Adipocyte (in vitro differentiated cells): ENCODE results near the gene THRAP3.

Experiments
- DNase-seq: peaks from one replicate; pipeline ENCODE4 v3.0.0-alpha.2; 2015; ENCODE audit warnings: low read depth
- H3K27me3 ChIP-seq: replicated peaks from 2 replicates; pipeline ENCODE4 v1.7.0; 2013; ENCODE audit warnings: mild to moderate bottlenecking, low read length, moderate library complexity; ENCODE audit not compliant: control insufficient read depth, insufficient read depth
- H3K36me3 ChIP-seq: 2 replicates; pipeline ENCODE4 v1.7.0; 2013; ENCODE audit warnings: low read length, mild to moderate bottlenecking, moderate library complexity; ENCODE audit not compliant: control insufficient read depth, insufficient read depth, severe bottlenecking
- H3K4me1 ChIP-seq: 2 replicates; pipeline ENCODE4 v1.7.0; 2013; ENCODE audit warnings: mild to moderate bottlenecking, low read length, moderate library complexity; ENCODE audit not compliant: control insufficient read depth, insufficient read depth
- H3K4me3 ChIP-seq: 2 replicates; pipeline ENCODE4 v1.7.0; 2013; ENCODE audit warnings: mild to moderate bottlenecking, low read length, moderate library complexity
- H3K9ac ChIP-seq: 2 replicates; pipeline ENCODE4 v1.7.0; 2013; ENCODE audit warnings: mild to moderate bottlenecking, low read length, moderate library complexity
- H3K9me3 ChIP-seq: 2 replicates; pipeline ENCODE4 v1.7.0; 2013; ENCODE audit warnings: mild to moderate bottlenecking, low read length, moderate library complexity; ENCODE audit not compliant: control insufficient read depth

The THRAP3 gene

GRCh38 chr1:36223996-36224536 lies at the start of gene THRAP3:
THRAP3 (plus strand) TSS chr1:36224443; CDS start chr1:36282564, 58,121 bp downstream.
- peak within 1 kb of the TSS; percentile 97 for H3K4me3 ChIP-seq
- peak within 1 kb of the TSS; percentile 96 for H3K9ac ChIP-seq
- H3K9me3 ChIP-seq, result no peaks in the 10 kb centered on the region
- H3K27me3 ChIP-seq, result no peaks in the 10 kb centered on the region
- DNase-seq, result peak; percentile 100
- H3K4me1 ChIP-seq, result peaks cover 21% of the 10 kb centered on the region
- peaks cover 13% of the 10 kb centered on the region for H3K36me3 ChIP-seq

GRCh38 chr1:36174713-36175112 lies 49.5 kb upstream of the THRAP3 start:
- no peaks in the 10 kb centered on the region for H3K27me3 ChIP-seq
- H3K4me1 ChIP-seq, result peaks cover 5% of the 10 kb centered on the region
- no peak overlapping the region for H3K4me3 ChIP-seq
- peaks cover 90% of the 10 kb centered on the region for H3K36me3 ChIP-seq
- no peaks in the 10 kb centered on the region for H3K9me3 ChIP-seq
- no peak for DNase-seq
- no peak overlapping the region for H3K9ac ChIP-seq

- Histone ChIP-seq H3K36me3 (peaks cover 90% of the 10 kb centered on the region), H3K4me1 (peaks cover 5% of the 10 kb centered on the region), H3K4me3 (no peak overlapping the region), H3K27me3 (no peaks in the 10 kb centered on the region), H3K9ac (no peak overlapping the region), H3K9me3 (no peaks in the 10 kb centered on the region)
- peak; percentile 48 for DNase-seq
Observed at GRCh38 chr1:36175137-36176095, 48.8 kb upstream of the THRAP3 start.

DNA sequence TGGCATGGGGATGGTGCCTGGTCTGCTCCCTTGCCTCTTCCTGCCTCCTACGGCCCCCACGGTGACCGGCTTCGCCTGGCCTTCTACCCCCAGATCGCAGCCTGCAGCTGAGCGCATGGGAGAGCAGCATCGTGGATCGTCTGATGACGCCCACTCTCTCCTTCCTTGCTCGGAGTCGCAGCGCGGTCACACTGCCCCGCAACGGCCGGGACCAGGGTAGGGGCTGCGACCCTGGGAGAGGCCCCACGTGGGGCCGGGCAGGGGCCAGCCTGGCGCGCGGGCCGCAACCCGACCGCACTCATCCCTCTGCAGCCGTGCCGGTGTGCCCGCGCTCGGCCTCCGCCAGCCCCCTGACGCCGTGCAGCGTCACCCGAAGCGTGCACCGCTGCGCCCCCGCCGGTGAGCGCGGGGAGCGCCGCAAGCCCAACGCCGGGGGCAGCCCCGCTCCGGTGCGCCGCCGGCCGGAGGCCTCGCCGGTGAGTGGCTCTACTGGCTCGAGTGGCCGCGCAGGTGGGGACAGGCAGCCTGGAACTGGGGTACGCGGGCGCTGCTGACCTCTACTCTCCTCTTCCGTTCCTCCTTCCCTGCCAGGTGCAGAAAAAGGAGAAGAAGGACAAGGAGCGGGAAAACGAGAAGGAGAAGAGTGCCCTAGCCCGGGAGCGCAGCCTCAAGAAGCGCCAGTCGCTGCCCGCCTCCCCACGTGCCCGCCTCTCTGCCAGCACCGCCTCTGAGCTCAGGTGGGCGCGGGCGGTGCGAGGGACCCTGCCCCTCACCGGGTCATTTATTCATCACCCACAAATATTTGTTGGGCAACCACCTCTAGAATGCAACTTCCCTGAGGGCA lies 47.9 kb upstream of the THRAP3 start:
- H3K9ac ChIP-seq, result no peak overlapping the region
- no peak overlapping the region for H3K4me3 ChIP-seq
- H3K9me3 ChIP-seq, result no peaks in the 10 kb centered on the region
- peaks cover 92% of the 10 kb centered on the region for H3K36me3 ChIP-seq
- no peaks in the 10 kb centered on the region for H3K27me3 ChIP-seq
- DNase-seq, result no peak
- peaks cover 5% of the 10 kb centered on the region for H3K4me1 ChIP-seq

- H3K4me3 ChIP-seq, result no peak overlapping the region
- DNase-seq, result no peak
- no peaks in the 10 kb centered on the region for H3K27me3 ChIP-seq
- peaks cover 83% of the 10 kb centered on the region for H3K36me3 ChIP-seq
- no peaks in the 10 kb centered on the region for H3K9me3 ChIP-seq
- H3K9ac ChIP-seq, result no peak overlapping the region
- H3K4me1 ChIP-seq, result peaks cover 3% of the 10 kb centered on the region
Observed at GRCh38 chr1:36177589-36178431, 46.4 kb upstream of the THRAP3 start.

GRCh38 chr1:36178471-36179219 lies 45.6 kb upstream of the THRAP3 start:
- Histone ChIP-seq H3K4me1 (peaks cover 11% of the 10 kb centered on the region), H3K9ac (no peak overlapping the region), H3K27me3 (no peaks in the 10 kb centered on the region), H3K4me3 (no peak overlapping the region), H3K9me3 (no peaks in the 10 kb centered on the region), H3K36me3 (peaks cover 74% of the 10 kb centered on the region)
- no peak for DNase-seq

DNA sequence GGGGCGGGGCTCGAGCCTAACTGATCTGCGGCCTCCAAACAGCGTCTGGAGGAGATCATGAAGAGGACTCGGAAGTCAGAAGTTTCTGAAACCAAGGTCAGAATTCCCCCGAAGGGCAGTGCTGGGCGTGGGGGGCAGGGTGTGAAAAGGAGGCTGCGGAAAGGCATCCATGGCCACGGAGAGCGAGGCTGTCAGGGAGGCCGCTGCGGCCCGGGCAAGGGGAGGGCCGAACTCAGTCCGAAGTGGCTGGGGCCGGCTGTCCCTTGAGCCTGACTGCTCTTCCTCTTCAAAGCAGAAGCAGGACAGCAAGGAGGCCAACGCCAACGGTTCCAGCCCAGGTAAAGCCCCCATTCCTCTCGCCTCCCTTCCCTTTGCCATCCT lies 45.0 kb upstream of the THRAP3 start:
- no peaks in the 10 kb centered on the region for H3K9me3 ChIP-seq
- H3K36me3 ChIP-seq, result peaks cover 69% of the 10 kb centered on the region
- DNase-seq, result no peak
- no peak overlapping the region for H3K4me3 ChIP-seq
- peaks cover 12% of the 10 kb centered on the region for H3K4me1 ChIP-seq
- H3K27me3 ChIP-seq, result no peaks in the 10 kb centered on the region
- no peak overlapping the region for H3K9ac ChIP-seq

DNA sequence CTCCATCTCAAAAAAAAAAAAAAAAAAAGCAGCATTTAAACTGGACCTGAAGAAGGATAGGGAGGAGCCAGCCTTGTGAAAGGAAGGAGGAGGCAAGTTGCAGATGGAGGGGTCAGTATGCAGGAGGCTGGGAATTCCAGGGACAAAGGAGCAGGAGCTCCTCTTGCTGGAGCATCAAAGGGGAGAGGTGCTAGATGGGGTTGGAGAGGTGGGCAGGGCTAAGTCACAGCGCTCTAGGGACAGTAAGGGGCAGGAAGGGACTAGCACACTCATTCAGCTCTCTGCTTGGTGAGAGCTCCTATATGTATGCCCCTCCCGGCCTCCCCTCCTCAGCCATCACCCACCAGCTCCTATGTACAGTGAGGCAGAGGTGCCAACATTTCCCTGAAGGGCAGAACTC lies 41.5 kb upstream of the THRAP3 start:
- DNase-seq, result no peak
- H3K27me3 ChIP-seq, result no peaks in the 10 kb centered on the region
- H3K9me3 ChIP-seq, result no peaks in the 10 kb centered on the region
- peak overlapping the region; percentile 27 for H3K9ac ChIP-seq
- peaks cover 38% of the 10 kb centered on the region for H3K36me3 ChIP-seq
- H3K4me3 ChIP-seq, result no peak overlapping the region
- peaks cover 21% of the 10 kb centered on the region for H3K4me1 ChIP-seq

GRCh38 chr1:36183309-36183856 lies 40.9 kb upstream of the THRAP3 start:
- H3K27me3 ChIP-seq, result no peaks in the 10 kb centered on the region
- H3K4me3 ChIP-seq, result no peak overlapping the region
- peaks cover 25% of the 10 kb centered on the region for H3K4me1 ChIP-seq
- DNase-seq, result no peak
- no peaks in the 10 kb centered on the region for H3K9me3 ChIP-seq
- peak overlapping the region; percentile 27 for H3K9ac ChIP-seq
- H3K36me3 ChIP-seq, result peaks cover 34% of the 10 kb centered on the region
